Hepatocyte (in vitro differentiated cells): Measurements from ENCODE around the gene SIM2. TPM values are rescaled to one million over a fixed set of nuclear protein-coding genes. Genes with fewer than 3 reads are reported as not detected.

Experiments used
- DNase-seq: peaks from one replicate; pipeline ENCODE4 v3.0.0-alpha.2; 2016; ENCODE audit warnings: low spot score
- H2AFZ ChIP-seq: fragments of 200-600 bp; sonication (generic); 2 replicates; pipeline ENCODE4 v1.6.0; 2016; ENCODE audit warnings: antibody characterized with exemption, mild to moderate bottlenecking
- H3K27ac ChIP-seq: fragments of 200-600 bp; sonication (generic); 2 replicates; pipeline ENCODE4 v1.5.1; 2016; ENCODE audit warnings: mild to moderate bottlenecking
- H3K27me3 ChIP-seq: fragments of 200-600 bp; sonication (generic); 2 replicates; pipeline ENCODE4 v1.6.1; 2016
- H3K36me3 ChIP-seq: fragments of 200-600 bp; sonication (generic); replicated peaks from 2 replicates; pipeline ENCODE4 v1.5.1; 2016; ENCODE audit warnings: low read depth; ENCODE audit not compliant: insufficient read depth
- H3K4me1 ChIP-seq: fragments of 200-600 bp; sonication (generic); 2 replicates; pipeline ENCODE4 v1.5.1; 2016; ENCODE audit warnings: mild to moderate bottlenecking, moderate library complexity; ENCODE audit not compliant: insufficient read depth
- H3K4me2 ChIP-seq: fragments of 200-600 bp; sonication (generic); 2 replicates; pipeline ENCODE4 v1.6.0; 2016
- H3K4me3 ChIP-seq: fragments of 200-600 bp; sonication (generic); 2 replicates; pipeline ENCODE4 v1.5.1; 2016; ENCODE audit warnings: mild to moderate bottlenecking
- H3K79me2 ChIP-seq: fragments of 200-600 bp; sonication (generic); 2 replicates; pipeline ENCODE4 v1.6.0; 2017; ENCODE audit warnings: mild to moderate bottlenecking
- H3K9me2 ChIP-seq: fragments of 200-600 bp; sonication (generic); replicated peaks from 2 replicates; pipeline ENCODE4 v1.6.0; 2017; ENCODE audit warnings: mild to moderate bottlenecking; ENCODE audit not compliant: insufficient read depth
- H3K9me3 ChIP-seq: fragments of 200-600 bp; sonication (generic); 2 replicates; pipeline ENCODE4 v1.5.1; 2016; ENCODE audit warnings: low read depth, mild to moderate bottlenecking
- H4K20me1 ChIP-seq: fragments of 200-600 bp; sonication (generic); 2 replicates; pipeline ENCODE4 v1.6.0; 2016; ENCODE audit warnings: mild to moderate bottlenecking; ENCODE audit not compliant: insufficient read depth, poor library complexity, severe bottlenecking
- CTCF ChIP-seq: fragments of 200-600 bp; sonication (generic); IDR thresholded peaks from 2 replicates; pipeline ENCODE4 v1.5.1; 2016; ENCODE audit warnings: antibody characterized with exemption, mild to moderate bottlenecking; ENCODE audit not compliant: poor library complexity
- EZH2 ChIP-seq: fragments of 200-600 bp; sonication (generic); IDR thresholded peaks from 2 replicates; pipeline ENCODE4 v1.6.1; 2016; ENCODE audit warnings: antibody characterized with exemption, mild to moderate bottlenecking, borderline replicate concordance
- EZH2phosphoT487 ChIP-seq: fragments of 200-600 bp; sonication (generic); IDR thresholded peaks from one replicate; pipeline ENCODE4 v1.6.1; 2018; ENCODE audit warnings: antibody characterized with exemption, mild to moderate bottlenecking, low read depth, moderate library complexity; ENCODE audit not compliant: unreplicated experiment, severe bottlenecking
- WGBS: methylation state at CpG from one replicate; pipeline ENCODE4 v1.1.6; 2016; ENCODE audit warnings: low lambda C conversion rate; ENCODE audit errors: missing lambda C conversion rate; 5-methylcytosine and 5-hydroxymethylcytosine counted together
- polyA plus RNA-seq: library from polyadenylated mRNA; unstranded; fragments of >200 nt; fragmentation: Nextera tagmentation; extraction: Ambion mirVana; gene quantifications from 2 replicates; pipeline ENCODE4 v1.2.1, GENCODE V29; 2016
- total RNA-seq: library from RNA; depleted of rRNA; stranded (reverse); fragments of >200 nt; gene quantifications from 2 replicates; pipeline ENCODE4 v1.2.3, GENCODE V29; 2014

SIM2 gene
- total and polyA plus RNA-seq, 2 experiments from 2014 or later: 0.20 to 0.35 TPM

DNA sequence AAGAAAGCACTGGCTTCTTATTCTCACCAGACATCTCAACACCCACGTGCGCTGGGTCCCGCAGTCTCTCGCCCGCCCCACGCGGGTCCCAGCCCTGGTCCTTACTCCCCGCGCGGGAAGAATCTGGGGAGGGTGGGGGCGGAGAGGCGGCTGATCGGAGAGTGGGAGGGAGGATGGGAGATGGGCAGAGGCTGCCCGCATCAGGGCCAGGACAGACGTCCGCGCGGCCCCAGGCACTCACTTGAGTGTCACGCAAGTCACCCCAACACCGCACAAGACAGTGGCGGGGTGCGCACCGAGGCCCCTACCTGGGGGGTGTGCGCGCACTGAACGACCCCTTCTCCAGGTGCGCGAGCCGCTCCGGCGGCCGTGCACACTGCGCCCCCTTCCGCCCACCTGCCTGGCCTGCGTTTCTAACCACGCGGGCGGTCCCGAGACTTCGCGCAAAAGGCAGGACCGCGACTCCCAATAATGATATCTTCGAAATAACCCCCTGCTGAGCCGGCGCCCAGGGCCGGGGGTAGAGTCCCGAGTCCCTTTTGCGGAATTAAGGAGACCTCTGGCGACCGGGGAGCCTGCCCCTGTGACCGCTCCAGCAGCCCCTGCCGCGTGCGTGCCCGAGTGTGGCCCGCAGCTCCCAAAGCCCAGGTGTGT is 6.0 kb upstream of the SIM2 start:
- TF ChIP-seq EZH2phosphoT487 (no peak), CTCF (peak; percentile 36), EZH2 (peak; percentile 96)
- DNase-seq: no peak
- Histone ChIP-seq H3K4me1 (no peaks in the 10 kb centered on the region), H4K20me1 (no peaks in the 10 kb centered on the region), H3K9me3 (no peaks in the 10 kb centered on the region), H2AFZ (peak overlapping the region; percentile 63), H3K36me3 (no peaks in the 10 kb centered on the region), H3K27ac (no peak overlapping the region), H3K79me2 (no peaks in the 10 kb centered on the region), H3K4me3 (no peak overlapping the region), H3K9me2 (no peaks in the 10 kb centered on the region), H3K4me2 (peak overlapping the region; percentile 62), H3K27me3 (peaks cover 98% of the 10 kb centered on the region)
- WGBS: under 1% methylated on average over 45 of the region's 57 CpGs

DNA sequence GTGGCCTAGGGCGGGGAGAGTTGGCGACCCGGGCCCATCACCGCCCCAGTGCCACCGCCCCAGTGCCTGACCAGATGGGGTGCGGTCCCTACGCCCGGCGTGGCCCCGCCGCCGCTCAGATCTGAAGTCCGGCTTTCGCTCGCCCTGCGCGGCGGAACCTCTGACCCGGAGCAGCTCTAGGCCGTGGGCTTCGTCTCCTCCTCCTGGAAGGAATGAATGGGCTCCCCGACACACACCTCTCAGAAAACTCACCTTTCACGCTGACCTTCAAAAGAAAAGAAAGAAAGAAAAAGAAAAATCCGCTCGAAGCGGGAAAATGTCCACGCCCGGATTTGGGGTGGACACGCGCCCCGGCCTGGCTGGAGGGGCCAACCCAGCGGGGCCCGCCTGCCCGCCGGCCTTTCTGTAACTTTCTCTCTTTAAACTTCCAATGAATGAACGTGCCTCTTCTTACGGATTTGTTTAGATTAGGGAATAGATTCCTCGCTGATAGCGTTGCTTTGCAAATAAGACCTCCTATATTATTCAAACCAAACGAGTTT is 5.4 kb upstream of the SIM2 start:
- H3K4me1 ChIP-seq: peaks cover 6% of the 10 kb centered on the region
- H2AFZ ChIP-seq: peak overlapping the region; percentile 63
- peak overlapping the region; percentile 62 for H3K4me2 ChIP-seq

DNA sequence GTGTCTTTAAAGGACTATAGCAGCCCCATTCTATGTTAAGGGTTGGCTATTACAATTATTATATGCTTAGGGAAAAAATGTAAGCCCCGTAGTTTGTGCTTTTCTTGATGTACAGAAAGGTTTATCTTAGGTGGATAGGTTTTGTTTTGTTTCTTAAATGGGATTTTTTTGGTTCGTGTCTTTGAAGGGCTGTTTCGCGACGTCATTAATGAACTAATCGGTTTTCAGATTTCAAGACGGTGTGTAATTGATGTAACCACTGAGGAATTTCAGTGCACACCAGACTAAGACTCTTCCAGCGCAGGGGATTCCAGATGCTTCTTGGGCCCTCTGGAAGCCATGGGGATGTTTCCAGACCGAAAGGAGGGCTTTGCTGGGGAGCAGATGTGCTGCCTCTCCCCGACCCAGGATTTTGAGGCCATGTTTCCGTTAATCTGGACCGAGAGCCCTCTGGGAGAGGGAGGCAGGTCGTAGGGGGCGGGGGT is 4.8 kb upstream of the SIM2 start:
- Histone ChIP-seq H3K4me2 (no peak overlapping the region), H2AFZ (peak overlapping the region; percentile 63), H3K4me1 (peaks cover 11% of the 10 kb centered on the region), H3K27me3 (peaks cover 98% of the 10 kb centered on the region), H3K4me3 (no peak overlapping the region), H3K9me3 (no peaks in the 10 kb centered on the region), H3K79me2 (no peaks in the 10 kb centered on the region), H3K36me3 (no peaks in the 10 kb centered on the region), H3K9me2 (no peaks in the 10 kb centered on the region), H3K27ac (no peak overlapping the region), H4K20me1 (no peaks in the 10 kb centered on the region)
- WGBS: 11% methylated on average over 14 of the region's 14 CpGs
- no peak for TF ChIP-seq CTCF
- peak; percentile 12 for TF ChIP-seq EZH2phosphoT487
- TF ChIP-seq EZH2: no peak
- no peak for DNase-seq

More for the DNA sequence above, 5.4 kb upstream of the SIM2 start:
- no peak for DNase-seq
- Histone ChIP-seq H3K9me3 (no peaks in the 10 kb centered on the region), H3K27me3 (peaks cover 98% of the 10 kb centered on the region), H3K27ac (no peak overlapping the region), H3K9me2 (no peaks in the 10 kb centered on the region), H3K4me3 (no peak overlapping the region), H3K79me2 (no peaks in the 10 kb centered on the region), H4K20me1 (no peaks in the 10 kb centered on the region), H3K36me3 (no peaks in the 10 kb centered on the region)
- TF ChIP-seq EZH2phosphoT487 (peak; percentile 90), CTCF (no peak), EZH2 (peak; percentile 95)
- WGBS: 5% methylated on average over 40 of the region's 40 CpGs
